Fibroblast of lung (primary cell): ENCODE data around the gene PLVAP.

ENCODE experiments used
- EZH2 ChIP-seq: IDR thresholded peaks from 2 replicates; pipeline ENCODE4 v1.5.1; 2012; ENCODE audit warnings: low read length, control low read depth, mild to moderate bottlenecking; ENCODE audit errors: missing control alignments
- TF ChIP-seq, protein P1 (sequence below), 2 donors: IDR thresholded peaks in 1 of 2; conservative IDR thresholded peaks in 1 of 2; 1 replicate in 1 of 2; 2 replicates in 1 of 2; pipeline ENCODE4 v1.5.1; 2011 to 2012; ENCODE audit warnings: low read length in 2 of 2, control low read depth in 1 of 2, inconsistent platforms in 1 of 2, low read depth in 1 of 2, mild to moderate bottlenecking in 1 of 2

DNA sequence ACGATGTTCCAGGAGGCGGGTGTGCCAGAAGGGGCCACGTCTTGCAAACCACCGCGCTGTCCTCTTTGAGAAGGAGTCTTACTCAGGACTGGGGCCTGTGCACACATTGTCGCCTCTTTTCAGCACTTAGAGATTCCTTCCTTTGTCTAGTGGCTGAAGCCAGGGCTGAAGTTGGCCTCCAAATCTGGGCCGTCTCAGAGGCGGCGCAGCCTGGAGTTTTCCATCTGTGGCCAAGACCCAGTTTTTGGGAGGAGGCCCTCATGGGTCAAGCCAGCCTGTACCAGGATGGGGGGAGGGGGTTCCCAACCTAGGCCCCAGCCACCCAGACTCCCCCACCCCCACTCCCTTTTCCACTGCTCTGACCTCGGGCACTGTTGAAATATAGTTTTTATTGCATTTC lies 54.3 kb downstream of the PLVAP start:
- TF ChIP-seq EZH2 = no peak
- TF ChIP-seq, protein P1, sequence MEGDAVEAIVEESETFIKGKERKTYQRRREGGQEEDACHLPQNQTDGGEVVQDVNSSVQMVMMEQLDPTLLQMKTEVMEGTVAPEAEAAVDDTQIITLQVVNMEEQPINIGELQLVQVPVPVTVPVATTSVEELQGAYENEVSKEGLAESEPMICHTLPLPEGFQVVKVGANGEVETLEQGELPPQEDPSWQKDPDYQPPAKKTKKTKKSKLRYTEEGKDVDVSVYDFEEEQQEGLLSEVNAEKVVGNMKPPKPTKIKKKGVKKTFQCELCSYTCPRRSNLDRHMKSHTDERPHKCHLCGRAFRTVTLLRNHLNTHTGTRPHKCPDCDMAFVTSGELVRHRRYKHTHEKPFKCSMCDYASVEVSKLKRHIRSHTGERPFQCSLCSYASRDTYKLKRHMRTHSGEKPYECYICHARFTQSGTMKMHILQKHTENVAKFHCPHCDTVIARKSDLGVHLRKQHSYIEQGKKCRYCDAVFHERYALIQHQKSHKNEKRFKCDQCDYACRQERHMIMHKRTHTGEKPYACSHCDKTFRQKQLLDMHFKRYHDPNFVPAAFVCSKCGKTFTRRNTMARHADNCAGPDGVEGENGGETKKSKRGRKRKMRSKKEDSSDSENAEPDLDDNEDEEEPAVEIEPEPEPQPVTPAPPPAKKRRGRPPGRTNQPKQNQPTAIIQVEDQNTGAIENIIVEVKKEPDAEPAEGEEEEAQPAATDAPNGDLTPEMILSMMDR (conservative IDR thresholded peaks at IDR 0.05 in 1 of 2, IDR thresholded peaks at IDR 0.05 in 1 of 2; ENCODE audit: low read depth in 1 of 2, low read length in 2 of 2) = no peak
